Activated CD4-positive, CD25-positive, alpha-beta regulatory T cell treated with anti-CD3 and anti-CD28 coated beads, Interleukin-2, amount 50 U/mL, for 72 hours (primary cell): ENCODE results near the gene PHPT1.
"Not testable (repeated sequence)": the region's sequence is repeated elsewhere in the genome, so short reads cannot be mapped to it uniquely, and the experiment has no call there.

Source experiments
- DNase-seq: peaks from one replicate; pipeline ENCODE4 v3.0.0; 2021

PHPT1 gene

GRCh38 chr9:136823136-136824046 is 25.8 kb upstream of the PHPT1 start:
- DNase-seq: no peak

GRCh38 chr9:136824496-136825225 is 24.5 kb upstream of the PHPT1 start:
- DNase-seq: no peak

GRCh38 chr9:136825295-136826187 is 23.7 kb upstream of the PHPT1 start:
- no peak for DNase-seq

GRCh38 chr9:136826188-136826541 is 23.0 kb upstream of the PHPT1 start:
- DNase-seq: no peak

- DNase-seq: no peak
These were observed 22.3 kb upstream of the PHPT1 start for GRCh38 chr9:136826703-136827582.

- no peak for DNase-seq
These were observed 21.3 kb upstream of the PHPT1 start for GRCh38 chr9:136827794-136828473.

- DNase-seq: no peak
These were observed 20.6 kb upstream of the PHPT1 start for GRCh38 chr9:136828474-136829140.

- no peak for DNase-seq
These were observed 19.8 kb upstream of the PHPT1 start for GRCh38 chr9:136829412-136829811.

- DNase-seq: no peak
These were observed 19.0 kb upstream of the PHPT1 start for GRCh38 chr9:136829981-136830885.

GRCh38 chr9:136831002-136831719 is 18.0 kb upstream of the PHPT1 start:
- no peak for DNase-seq

GRCh38 chr9:136831720-136832104 is 17.5 kb upstream of the PHPT1 start:
- DNase-seq: no peak

- no peak for DNase-seq
These were observed 16.6 kb upstream of the PHPT1 start for GRCh38 chr9:136832581-136832980.

- DNase-seq: not testable (repeated sequence)
These were observed 15.7 kb upstream of the PHPT1 start for GRCh38 chr9:136833381-136834048.

GRCh38 chr9:136835162-136835931 is 13.9 kb upstream of the PHPT1 start:
- DNase-seq: no peak

GRCh38 chr9:136835932-136836904 is 13.0 kb upstream of the PHPT1 start:
- DNase-seq: no peak

GRCh38 chr9:136837146-136837855 is 11.9 kb upstream of the PHPT1 start:
- no peak for DNase-seq
